Pancreas (tissue), 10 donors: Measurements from ENCODE around the gene RPE. TPM values are rescaled to one million over a fixed set of nuclear protein-coding genes. Genes with fewer than 3 reads are reported as not detected.

Experiments used
- ATAC-seq, 4 donors: fragments of 200-7000 bp; cut with Tn5 transposase; one replicate each; pipeline versions ENCODE4 v1.8.0 to v1.9.1; 2020; ENCODE audit warnings: mild to moderate bottlenecking in 4 of 4, moderate library complexity in 4 of 4
- DNase-seq, 6 donors: peaks; one replicate each; pipeline ENCODE4 v3.0.0-alpha.2; 2020
- FAIRE-seq: peaks from 2 replicates; lab custom pipeline; 2012; peaks lifted over from hg19 to GRCh38; lab: Jason Lieb, UNC
- H3K27ac ChIP-seq, 4 donors: fragments of 200-600 bp; sonication (generic); 1 replicate in 3 of 4; 2 replicates in 1 of 4; pipeline versions ENCODE4 v1.5.0 to v1.8.0; 2020
- H3K27me3 ChIP-seq, 4 donors: fragments of 200-600 bp; one replicate each; pipeline ENCODE4 v1.8.0; 2021
- H3K36me3 ChIP-seq, 3 donors: fragments of 200-600 bp; sonication (generic) in 1 of 3; one replicate each; pipeline versions ENCODE4 v1.5.0 to v1.8.0; 2020 to 2021
- H3K4me1 ChIP-seq, 3 donors: fragments of 200-600 bp; one replicate each; pipeline ENCODE4 v1.8.0; 2021
- H3K4me3 ChIP-seq, 4 donors: fragments of 200-600 bp; sonication (generic) in 2 of 4; one replicate each; pipeline versions ENCODE4 v1.5.0 to v1.8.0; 2020 to 2021
- H3K9me3 ChIP-seq, 4 donors: fragments of 200-600 bp; one replicate each; pipeline ENCODE4 v1.8.0; 2021
- WGBS, 2 donors: extraction: QIAGEN DNeasy Blood & Tissue Kit; methylation state at CpG; one replicate each; pipeline ENCODE4 v1.1.7; 2013; 5-methylcytosine and 5-hydroxymethylcytosine counted together
- intact Hi-C, 3 donors: fragments of 100-400 bp; cut with DNase I; formaldehyde crosslinking; loops; one replicate each; pipeline versions ENCODE4 v1.11.1 to v1.14.2; 2022
- polyA plus RNA-seq, 2 donors: library from polyadenylated mRNA; stranded (reverse); fragments of 200-250 nt; gene quantifications; one replicate each; pipeline ENCODE4 v1.2.3, GENCODE V29; 2013
- total RNA-seq, 6 donors: library from RNA; stranded (reverse); fragmentation: NEBNext Ultra II Directional in 4 of 6; extraction: Animal tissue kit (Norgen Biotek cat#: 25700) in 4 of 6; gene quantifications; one replicate each; pipeline versions ENCODE4 v1.2.1 to v1.2.4, GENCODE V29; 2021 to 2023
- TF ChIP-seq, protein P1 (sequence below), 4 donors: fragments of 200-600 bp; sonication (generic) in 3 of 4; IDR thresholded peaks; one replicate each; pipeline versions ENCODE4 v1.5.0 to v1.8.0; 2021; ENCODE audit warnings: antibody characterized with exemption in 4 of 4
- donor health status: healthy with polysubstance abuse.
- donor health status: DM: no; HTN: no; CAD: no; lungs with moderate emphysema.
- donor health status: DM: no; HTN: no; CAD: no.
- donor health status: control.
- donor health status: control.
- donor health status: Bipolar disorder and iron deficiency.
- donor health status: DM: yes; HTN: yes; CAD: no.
- donor health status: DM: no; HTN: no; CAD: no.
- donor health status: DM: no; HTN: no; CAD: no.
- donor health status: DM: yes; HTN: yes; CAD: no.

Gene RPE
- total and polyA plus RNA-seq, 8 donors: 6.9 to 30.2 (median 12.1) TPM

GRCh38 chr2:210055825-210056224, 53.4 kb downstream of the RPE start:
- TF ChIP-seq, protein P1, sequence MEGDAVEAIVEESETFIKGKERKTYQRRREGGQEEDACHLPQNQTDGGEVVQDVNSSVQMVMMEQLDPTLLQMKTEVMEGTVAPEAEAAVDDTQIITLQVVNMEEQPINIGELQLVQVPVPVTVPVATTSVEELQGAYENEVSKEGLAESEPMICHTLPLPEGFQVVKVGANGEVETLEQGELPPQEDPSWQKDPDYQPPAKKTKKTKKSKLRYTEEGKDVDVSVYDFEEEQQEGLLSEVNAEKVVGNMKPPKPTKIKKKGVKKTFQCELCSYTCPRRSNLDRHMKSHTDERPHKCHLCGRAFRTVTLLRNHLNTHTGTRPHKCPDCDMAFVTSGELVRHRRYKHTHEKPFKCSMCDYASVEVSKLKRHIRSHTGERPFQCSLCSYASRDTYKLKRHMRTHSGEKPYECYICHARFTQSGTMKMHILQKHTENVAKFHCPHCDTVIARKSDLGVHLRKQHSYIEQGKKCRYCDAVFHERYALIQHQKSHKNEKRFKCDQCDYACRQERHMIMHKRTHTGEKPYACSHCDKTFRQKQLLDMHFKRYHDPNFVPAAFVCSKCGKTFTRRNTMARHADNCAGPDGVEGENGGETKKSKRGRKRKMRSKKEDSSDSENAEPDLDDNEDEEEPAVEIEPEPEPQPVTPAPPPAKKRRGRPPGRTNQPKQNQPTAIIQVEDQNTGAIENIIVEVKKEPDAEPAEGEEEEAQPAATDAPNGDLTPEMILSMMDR (IDR thresholded peaks at IDR 0.05): no peak
- no peak overlapping the region for H3K4me3 ChIP-seq
- WGBS, 2 donors: 98% methylated on average over 3 of the region's 3 CpGs
- intact Hi-C loops: no loop called here
- no peaks in the 10 kb centered on the region for H3K4me1 ChIP-seq
- H3K27me3 ChIP-seq: no peaks in the 10 kb centered on the region
- FAIRE-seq: no peak
- no peak for DNase-seq
- no peak overlapping the region for H3K27ac ChIP-seq
- no peak for ATAC-seq
- H3K9me3 ChIP-seq: no peaks in the 10 kb centered on the region
- H3K36me3 ChIP-seq: no peaks in the 10 kb centered on the region

DNA sequence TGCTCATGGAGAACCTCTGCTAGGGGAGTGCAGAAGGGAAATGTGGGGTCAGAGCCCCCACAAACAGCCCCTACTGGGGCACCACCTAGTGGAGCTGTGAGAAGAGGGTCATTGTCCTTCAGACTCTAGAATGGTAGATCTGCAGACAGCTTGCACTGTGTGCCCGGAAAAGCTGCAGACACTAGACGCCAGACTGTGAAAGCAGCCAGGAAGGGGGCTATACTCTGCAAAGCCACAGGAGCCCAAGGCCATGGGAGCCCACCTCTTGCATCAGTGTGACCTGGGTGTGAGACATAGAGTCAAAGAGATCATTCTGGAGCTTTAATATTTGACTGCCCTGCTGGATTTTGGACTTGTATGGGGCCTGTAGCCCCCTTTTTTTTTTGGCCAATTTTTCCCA, 60.9 kb downstream of the RPE start:
- no peak overlapping the region for H3K27ac ChIP-seq
- 97% methylated on average over 2 of the region's 2 CpGs for WGBS, 2 donors
- FAIRE-seq (no peak), ATAC-seq (no peak), DNase-seq (no peak)
- H3K4me1 ChIP-seq: no peaks in the 10 kb centered on the region
- H3K9me3 ChIP-seq: no peaks in the 10 kb centered on the region
- TF ChIP-seq, protein P1 (IDR thresholded peaks at IDR 0.05): no peak
- H3K36me3 ChIP-seq: no peaks in the 10 kb centered on the region
- no peaks in the 10 kb centered on the region for H3K27me3 ChIP-seq
- intact Hi-C loops: loop anchor here in 1 of 3 donors (10.0 kb wide), 1 partner anchor 141 kb away; no protein-coding TSS in a partner anchor
- H3K4me3 ChIP-seq: no peak overlapping the region

Other genes with a start within 250 kb of the RPE start
- 1 to 10 TPM in 4 of 6 donors, under 1 TPM in 2; 0.69 to 2.6 (median 1.8) TPM for gene UNC80, start 230.8 kb upstream of the RPE start, total RNA-seq
- gene UNC80, start 230.8 kb upstream of the RPE start, polyA plus RNA-seq: 1 to 10 TPM; 1.7 to 4.8 TPM
- gene KANSL1L, start 168.8 kb downstream of the RPE start, total RNA-seq: 10 to 100 TPM; 12.3 to 32.3 (median 17.4) TPM
- gene KANSL1L, start 168.8 kb downstream of the RPE start, polyA plus RNA-seq: 1 to 10 TPM; 6.2 to 9.1 TPM
- 10 to 100 TPM; 11.1 to 24.1 (median 21.7) TPM for gene ACADL, start 222.8 kb downstream of the RPE start, total RNA-seq
- 10 to 100 TPM; 27.7 to 30.9 TPM for gene ACADL, start 222.8 kb downstream of the RPE start, polyA plus RNA-seq